GM12878 (cell line): ENCODE measurements around the gene NMUR2.

Source experiments
- BCL3 ChIP-seq: IDR thresholded peaks from 2 replicates; pipeline ENCODE4 v1.6.1; 2011; ENCODE audit warnings: borderline replicate concordance, low read depth, mild to moderate bottlenecking, moderate library complexity, low read length; ENCODE audit not compliant: insufficient read depth, poor library complexity, severe bottlenecking
- BCLAF1 ChIP-seq: fragments of 450-650 bp; IDR thresholded peaks from 2 replicates; pipeline ENCODE4 v1.6.1; 2017; ENCODE audit warnings: antibody characterized with exemption, mild to moderate bottlenecking, moderate library complexity
- CBX3 ChIP-seq: fragments of 200-600 bp; sonication (generic); IDR thresholded peaks from 2 replicates; pipeline ENCODE4 v1.6.1; 2016; ENCODE audit warnings: low read depth, borderline replicate concordance
- CREB1 ChIP-seq: IDR thresholded peaks from 2 replicates; pipeline ENCODE4 v1.6.1; 2012; ENCODE audit warnings: low read depth, mild to moderate bottlenecking, inconsistent platforms
- CTCF ChIP-seq, 3 experiments: IDR thresholded peaks in 2 of 3; conservative IDR thresholded peaks in 1 of 3; 2 replicates each; pipeline ENCODE4 v1.5.1; 2011; ENCODE audit warnings: low read depth in 3 of 3, low read length in 3 of 3, mild to moderate bottlenecking in 3 of 3, control low read depth in 2 of 3, moderate library complexity in 2 of 3, inconsistent platforms in 1 of 3, mixed read lengths in 1 of 3; ENCODE audit not compliant: control insufficient read depth in 2 of 3, insufficient read depth in 1 of 3; ENCODE audit errors: extremely low read depth in 1 of 3
- GABPA ChIP-seq: IDR thresholded peaks from 2 replicates; pipeline ENCODE4 v1.6.1; 2014; ENCODE audit warnings: antibody characterized with exemption, low read depth, mild to moderate bottlenecking, inconsistent platforms
- HCFC1 ChIP-seq: fragments of 150-350 bp; IDR thresholded peaks from 2 replicates; pipeline ENCODE4 v1.6.1; 2014; ENCODE audit warnings: low read length
- MYC ChIP-seq: IDR thresholded peaks from 2 replicates; pipeline ENCODE4 v1.6.1; 2011; ENCODE audit warnings: mild to moderate bottlenecking, low read length, moderate library complexity, inconsistent platforms; ENCODE audit not compliant: insufficient read depth, insufficient replicate concordance, insufficient read length, severe bottlenecking
- POLR2A ChIP-seq: IDR thresholded peaks from 2 replicates; pipeline ENCODE4 v1.6.1; 2011; ENCODE audit warnings: low read depth, mild to moderate bottlenecking, low read length
- POLR2AphosphoS5 ChIP-seq: IDR thresholded peaks from 2 replicates; pipeline ENCODE4 v1.6.1; 2011; ENCODE audit warnings: mild to moderate bottlenecking, low read length, inconsistent platforms
- RAD21 ChIP-seq: IDR thresholded peaks from 2 replicates; pipeline ENCODE4 v1.6.1; 2011; ENCODE audit warnings: mild to moderate bottlenecking, low read depth, low read length, moderate library complexity; ENCODE audit not compliant: insufficient read depth
- SIN3A ChIP-seq: IDR thresholded peaks from 2 replicates; pipeline ENCODE4 v1.6.1; 2012; ENCODE audit warnings: low read depth, low read length, improper control_type of control experiment
- SIX5 ChIP-seq: IDR thresholded peaks from 2 replicates; pipeline ENCODE4 v1.6.1; 2011; ENCODE audit warnings: mild to moderate bottlenecking, low read depth, low read length, moderate library complexity; ENCODE audit not compliant: severe bottlenecking
- STAT1 ChIP-seq: fragments of 450-650 bp; conservative IDR thresholded peaks from 2 replicates; pipeline ENCODE4 v1.6.1; 2014; ENCODE audit warnings: antibody characterized with exemption, mild to moderate bottlenecking

- TF ChIP-seq CREB1 = no peak
- TF ChIP-seq SIN3A = no peak
- TF ChIP-seq CTCF (IDR thresholded peaks at IDR 0.05 in 2 of 3, conservative IDR thresholded peaks at IDR 0.05 in 1 of 3; ENCODE audit: control insufficient read depth in 2 of 3, extremely low read depth in 1 of 3, insufficient read depth in 1 of 3, low read depth in 3 of 3, low read length in 3 of 3) = no peak
- no peak for TF ChIP-seq RAD21
- TF ChIP-seq POLR2AphosphoS5 = no peak
- TF ChIP-seq BCL3 = no peak
- no peak for TF ChIP-seq POLR2A
- TF ChIP-seq HCFC1 = no peak
- TF ChIP-seq STAT1 = no peak
- no peak for TF ChIP-seq MYC
- TF ChIP-seq BCLAF1 = no peak
- no peak for TF ChIP-seq SIX5
- TF ChIP-seq CBX3 = no peak
- TF ChIP-seq GABPA = no peak
These were observed 15.8 kb downstream of the NMUR2 start for GRCh38 chr5:152389208-152389849.
